ENCODE measurements around the gene TMEM260. TPM values are rescaled to one million over a fixed set of nuclear protein-coding genes. Genes with fewer than 3 reads are reported as not detected.

The TMEM260 gene
- total RNA-seq, 3 donors from 2014 or later (not counting 1 experiment from before 2014, with no cell fraction given) = 16.7 to 21.3 (median 20.5) TPM

GRCh38 chr14:56630707-56631106, 51.1 kb downstream of the TMEM260 start:
- ATAC-seq = no peak
- Histone ChIP-seq H3K27ac (ENCODE audit: low read length) (no peak overlapping the region), H3K36me3 (ENCODE audit: control insufficient read depth, insufficient read depth, low read length) (peaks cover 65% of the 10 kb centered on the region), H3K4me3 (ENCODE audit: low read length) (no peak overlapping the region), H3K4me1 (ENCODE audit: control insufficient read depth, insufficient read depth, low read length) (no peaks in the 10 kb centered on the region), H3K9me3 (ENCODE audit: control insufficient read depth, insufficient read depth, low read length) (peaks cover 10% of the 10 kb centered on the region), H3K27me3 (ENCODE audit: control insufficient read depth, insufficient read depth, low read length) (no peaks in the 10 kb centered on the region)
- Mint-ChIP-seq H3K27ac (no peak overlapping the region), H3K9me3 (peaks cover 3 to 4% of the 10 kb centered on the region in 2 donors), H3K36me3 (peaks cover 26% of the 10 kb centered on the region), H3K4me3 (no peak overlapping the region), H3K4me1 (no peaks in the 10 kb centered on the region), H3K27me3 (ENCODE audit: low read depth in 2 of 2) (no peaks in the 10 kb centered on the region)
- WGBS (ENCODE audit: insufficient coverage) = 100% methylated on average over 3 of the region's 3 CpGs
- TF ChIP-seq CTCF (IDR thresholded peaks at IDR 0.05) = no peak
- intact Hi-C loops (cut with micrococcal nuclease) = no loop called here
- DNase-seq = no peak

GRCh38 chr14:56632195-56632594, 52.6 kb downstream of the TMEM260 start:
- ATAC-seq (no peak), DNase-seq (no peak)
- no peak overlapping the region for H3K4me3 Mint-ChIP-seq
- WGBS (ENCODE audit: insufficient coverage) = 100% methylated on average over 1 of the region's 2 CpGs
- Histone ChIP-seq H3K36me3 (ENCODE audit: control insufficient read depth, insufficient read depth, low read length) (peaks cover 70% of the 10 kb centered on the region), H3K4me1 (ENCODE audit: control insufficient read depth, insufficient read depth, low read length) (no peaks in the 10 kb centered on the region), H3K4me3 (ENCODE audit: low read length) (no peak overlapping the region), H3K27ac (ENCODE audit: low read length) (no peak overlapping the region), H3K27me3 (ENCODE audit: control insufficient read depth, insufficient read depth, low read length) (no peaks in the 10 kb centered on the region), H3K9me3 (ENCODE audit: control insufficient read depth, insufficient read depth, low read length) (peaks cover 10% of the 10 kb centered on the region)
- H3K9me3 Mint-ChIP-seq = peaks cover 3 to 4% of the 10 kb centered on the region in 2 donors
- peaks cover 26% of the 10 kb centered on the region for H3K36me3 Mint-ChIP-seq
- intact Hi-C loops (cut with micrococcal nuclease) = no loop called here
- TF ChIP-seq CTCF (IDR thresholded peaks at IDR 0.05) = no peak
- H3K27me3 Mint-ChIP-seq (ENCODE audit: low read depth in 2 of 2) = no peaks in the 10 kb centered on the region
- no peaks in the 10 kb centered on the region for H3K4me1 Mint-ChIP-seq
- no peak overlapping the region for H3K27ac Mint-ChIP-seq

GRCh38 chr14:56633544-56633943, 53.9 kb downstream of the TMEM260 start:
- H3K27ac ChIP-seq (ENCODE audit: low read length) = no peak overlapping the region
- no peaks in the 10 kb centered on the region for H3K4me1 ChIP-seq (ENCODE audit: control insufficient read depth, insufficient read depth, low read length)
- no peak overlapping the region for H3K27ac Mint-ChIP-seq
- intact Hi-C loops (cut with micrococcal nuclease) = no loop called here
- H3K36me3 Mint-ChIP-seq = peaks cover 27% of the 10 kb centered on the region
- peaks cover 10% of the 10 kb centered on the region for H3K9me3 ChIP-seq (ENCODE audit: control insufficient read depth, insufficient read depth, low read length)
- no peak overlapping the region for H3K4me3 Mint-ChIP-seq
- H3K4me3 ChIP-seq (ENCODE audit: low read length) = no peak overlapping the region
- H3K9me3 Mint-ChIP-seq = peaks cover 3 to 4% of the 10 kb centered on the region in 2 donors
- H3K4me1 Mint-ChIP-seq = no peaks in the 10 kb centered on the region
- DNase-seq (no peak), ATAC-seq (no peak)
- no CpG with 5 or more reads among the region's 1 CpG for WGBS (ENCODE audit: insufficient coverage)
- H3K36me3 ChIP-seq (ENCODE audit: control insufficient read depth, insufficient read depth, low read length) = peaks cover 73% of the 10 kb centered on the region
- H3K27me3 Mint-ChIP-seq (ENCODE audit: low read depth in 2 of 2) = no peaks in the 10 kb centered on the region
- TF ChIP-seq CTCF (IDR thresholded peaks at IDR 0.05) = no peak
- H3K27me3 ChIP-seq (ENCODE audit: control insufficient read depth, insufficient read depth, low read length) = no peaks in the 10 kb centered on the region

GRCh38 chr14:56635041-56635440, 55.4 kb downstream of the TMEM260 start:
- H3K4me1 ChIP-seq (ENCODE audit: control insufficient read depth, insufficient read depth, low read length) = no peaks in the 10 kb centered on the region
- H3K36me3 ChIP-seq (ENCODE audit: control insufficient read depth, insufficient read depth, low read length) = peaks cover 77% of the 10 kb centered on the region
- Mint-ChIP-seq H3K4me1 (no peaks in the 10 kb centered on the region), H3K27ac (no peak overlapping the region), H3K4me3 (no peak overlapping the region), H3K9me3 (peaks cover 3 to 4% of the 10 kb centered on the region in 2 donors), H3K36me3 (peaks cover 30% of the 10 kb centered on the region), H3K27me3 (ENCODE audit: low read depth in 2 of 2) (no peaks in the 10 kb centered on the region)
- DNase-seq (no peak), ATAC-seq (no peak)
- H3K9me3 ChIP-seq (ENCODE audit: control insufficient read depth, insufficient read depth, low read length) = peaks cover 5% of the 10 kb centered on the region
- intact Hi-C loops (cut with micrococcal nuclease) = no loop called here
- H3K27me3 ChIP-seq (ENCODE audit: control insufficient read depth, insufficient read depth, low read length) = no peaks in the 10 kb centered on the region
- 96% methylated on average over 2 of the region's 2 CpGs for WGBS (ENCODE audit: insufficient coverage)
- H3K4me3 ChIP-seq (ENCODE audit: low read length) = no peak overlapping the region
- no peak for TF ChIP-seq CTCF (IDR thresholded peaks at IDR 0.05)
- H3K27ac ChIP-seq (ENCODE audit: low read length) = no peak overlapping the region
